ENCODE measurements around the gene CCDC187.

- TF ChIP-seq CTCF (IDR thresholded peaks at IDR 0.05) (no peak), EP300 (IDR thresholded peaks at IDR 0.05) (no peak), POLR2A (IDR thresholded peaks at IDR 0.05) (no peak)
Measured at GRCh38 chr9:136258299-136258625, 45.6 kb downstream of the CCDC187 start.

Data from tibial nerve (tissue), 4 donors.